NCI-H2196 (cell line): ENCODE results near the gene TP53TG5.

ENCODE experiments used
- DNase-seq: peaks from one replicate; lab custom pipeline; 2025; ENCODE audit not compliant: unreplicated experiment; lab: John Stamatoyannopoulos, UW

TP53TG5 gene

GRCh38 chr20:45378191-45378590 lies at the start of gene TP53TG5:
Gene TP53TG5, minus strand, starts transcription at chr20:45378325. Its CDS starts 89 bp downstream, at chr20:45378236.
- DNase-seq, result no peak

GRCh38 chr20:45427236-45428149 lies 49.4 kb upstream of the TP53TG5 start:
- no peak for DNase-seq

- DNase-seq, result no peak
Measured at GRCh38 chr20:45426320-45427016, 48.3 kb upstream of the TP53TG5 start.

- no peak for DNase-seq
Measured at GRCh38 chr20:45425561-45425960, 47.4 kb upstream of the TP53TG5 start.

- no peak for DNase-seq
Measured at GRCh38 chr20:45423700-45424099, 45.6 kb upstream of the TP53TG5 start.

GRCh38 chr20:45420125-45420524 lies 42.0 kb upstream of the TP53TG5 start:
- no peak for DNase-seq

- peak; percentile 96 for DNase-seq
Measured at GRCh38 chr20:45419188-45420091, 41.3 kb upstream of the TP53TG5 start.

- DNase-seq, result no peak
Measured at GRCh38 chr20:45416917-45417316, 38.8 kb upstream of the TP53TG5 start.

- DNase-seq, result peak; percentile 90
Measured at GRCh38 chr20:45415822-45416637, 37.9 kb upstream of the TP53TG5 start, which contains the start of gene PIGT. Gene PIGT, plus strand, starts transcription at chr20:45416141. Its CDS starts 16 bp downstream, at chr20:45416157.

- DNase-seq, result no peak
Measured at GRCh38 chr20:45413479-45413878, 35.4 kb upstream of the TP53TG5 start.

- no peak for DNase-seq
Measured at GRCh38 chr20:45412653-45413052, 34.5 kb upstream of the TP53TG5 start.

- no peak for DNase-seq
Measured at GRCh38 chr20:45410887-45411286, 32.8 kb upstream of the TP53TG5 start.

GRCh38 chr20:45409521-45410272 lies 31.6 kb upstream of the TP53TG5 start:
- no peak for DNase-seq

GRCh38 chr20:45408646-45409213 lies 30.6 kb upstream of the TP53TG5 start:
- no peak for DNase-seq

- no peak for DNase-seq
Measured at GRCh38 chr20:45407783-45408645, 29.9 kb upstream of the TP53TG5 start, which contains the start of gene DBNDD2. Gene DBNDD2, plus strand, starts transcription at chr20:45408289. Its CDS starts 179 bp downstream, at chr20:45408468.

GRCh38 chr20:45407067-45407745 lies 29.1 kb upstream of the TP53TG5 start:
- DNase-seq, result no peak

- peak; percentile 40 for DNase-seq
Measured at GRCh38 chr20:45406260-45407066, 28.3 kb upstream of the TP53TG5 start.
